SKM-1 (cell line): ENCODE data around the gene ALOX15B.
A peak's percentile ranks its signal among the peaks of the same experiment; 100 is the strongest.
"Not testable (repeated sequence)": the region's sequence is repeated elsewhere in the genome, so short reads cannot be mapped to it uniquely, and the experiment has no call there.

Source experiments
- DNase-seq: peaks from one replicate; lab custom pipeline; 2025; ENCODE audit not compliant: unreplicated experiment; lab: John Stamatoyannopoulos, UW

Gene ALOX15B

DNA sequence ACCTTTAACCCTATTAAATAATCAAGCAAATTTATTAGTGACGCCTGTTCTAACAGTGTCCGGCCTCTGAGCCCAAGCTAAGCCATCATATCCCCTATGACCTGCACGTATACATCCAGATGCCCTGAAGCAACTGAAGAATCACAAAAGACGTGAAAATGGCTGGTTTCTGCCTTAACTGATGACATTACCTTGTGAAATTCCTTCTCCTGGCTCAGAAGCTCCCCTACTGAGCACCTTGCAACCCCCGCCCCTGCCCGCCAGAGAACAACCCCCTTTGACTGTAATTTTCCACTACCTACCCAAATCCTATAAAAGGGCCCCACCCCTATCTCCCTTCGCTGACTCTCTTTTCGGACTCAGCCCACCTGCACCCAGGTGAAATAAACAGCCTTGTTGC is 23.0 kb downstream of the ALOX15B start:
- DNase-seq: not testable (repeated sequence)

DNA sequence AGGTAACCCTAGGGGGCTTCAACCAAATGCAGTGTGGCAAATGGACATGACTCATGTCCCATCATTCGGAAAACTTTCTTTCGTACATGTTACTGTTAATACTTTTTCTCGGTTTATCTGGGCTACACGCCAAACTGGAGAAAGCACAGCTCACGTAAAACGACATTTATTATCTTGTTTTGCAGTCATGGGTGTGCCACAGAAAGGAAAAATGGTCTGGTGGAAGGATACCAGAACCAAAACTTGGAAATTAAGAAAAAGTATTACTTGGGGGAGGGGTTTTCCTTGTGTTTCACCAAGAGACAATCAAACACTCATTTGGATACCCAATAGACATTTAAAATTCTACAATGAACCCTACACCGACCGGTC is 23.6 kb downstream of the ALOX15B start:
- no peak for DNase-seq

DNA sequence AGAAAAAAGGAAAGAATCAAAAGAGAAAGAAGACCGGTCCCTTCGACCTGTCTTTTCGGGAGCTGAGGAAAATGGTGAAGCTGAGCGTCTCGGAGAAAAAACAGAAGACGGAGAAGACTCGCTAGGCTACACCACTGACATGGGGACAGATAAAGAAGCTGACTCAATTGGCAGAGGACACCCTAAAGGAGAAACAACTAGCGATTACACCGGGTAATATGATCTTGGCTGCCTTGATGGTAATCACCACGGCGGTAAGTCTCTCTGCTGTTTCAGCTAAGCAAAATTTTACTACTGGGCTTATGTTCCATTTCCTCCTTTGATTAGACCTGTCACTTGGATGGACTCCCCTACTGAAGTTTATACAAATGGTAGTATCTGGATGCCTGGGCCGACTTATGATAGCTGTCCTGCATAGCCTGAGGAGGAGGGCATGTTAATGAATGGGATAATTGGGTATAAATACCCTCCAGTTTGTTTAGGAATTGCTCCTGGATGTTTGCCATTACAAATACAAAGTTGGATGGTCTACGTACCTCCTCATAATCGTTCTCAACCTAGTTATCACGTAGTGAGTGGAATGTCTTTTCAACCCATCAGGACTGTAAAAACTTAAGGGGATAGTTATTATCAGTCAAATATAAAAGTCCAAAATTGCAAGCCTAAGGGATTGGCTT is 24.1 kb downstream of the ALOX15B start:
- DNase-seq: no peak

DNA sequence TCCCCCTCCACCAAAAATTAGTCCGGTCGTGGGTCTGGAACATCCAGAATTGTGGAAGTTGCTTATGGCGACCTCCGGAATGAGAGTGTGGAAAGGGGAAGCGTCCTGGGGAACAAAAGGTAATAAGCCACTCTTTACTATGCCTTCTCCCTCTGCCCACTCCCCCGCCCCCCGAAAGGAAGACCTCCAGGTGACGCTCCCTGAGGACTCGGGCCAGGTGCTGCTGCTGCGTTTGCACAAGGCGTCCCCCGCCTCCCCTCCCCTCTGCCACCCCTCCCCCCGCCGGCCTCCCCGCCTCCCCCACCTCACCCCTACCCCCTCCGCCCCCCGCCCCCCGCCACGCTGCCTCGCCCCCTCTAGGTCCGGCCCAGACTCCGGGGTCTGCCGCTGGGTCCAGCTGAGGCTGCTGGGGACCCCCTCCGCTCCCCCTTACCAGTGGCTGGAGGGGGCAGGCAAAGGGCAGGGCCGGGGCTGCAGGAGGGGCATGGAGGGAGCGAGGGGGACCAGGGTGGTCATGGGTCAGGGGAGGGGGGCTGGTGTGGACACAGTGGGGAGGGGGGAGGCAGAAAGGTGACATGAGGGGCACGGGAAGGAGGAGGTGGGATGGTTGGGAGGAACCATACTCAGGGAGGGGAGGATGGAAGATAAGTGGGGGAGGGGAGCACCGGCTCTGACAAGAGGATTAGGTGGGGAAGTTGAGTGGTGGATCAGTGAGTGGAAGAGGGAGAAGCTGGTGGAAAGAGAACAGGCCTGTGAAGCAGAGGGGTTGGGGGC is 25.1 kb downstream of the ALOX15B start:
- DNase-seq: no peak

DNA sequence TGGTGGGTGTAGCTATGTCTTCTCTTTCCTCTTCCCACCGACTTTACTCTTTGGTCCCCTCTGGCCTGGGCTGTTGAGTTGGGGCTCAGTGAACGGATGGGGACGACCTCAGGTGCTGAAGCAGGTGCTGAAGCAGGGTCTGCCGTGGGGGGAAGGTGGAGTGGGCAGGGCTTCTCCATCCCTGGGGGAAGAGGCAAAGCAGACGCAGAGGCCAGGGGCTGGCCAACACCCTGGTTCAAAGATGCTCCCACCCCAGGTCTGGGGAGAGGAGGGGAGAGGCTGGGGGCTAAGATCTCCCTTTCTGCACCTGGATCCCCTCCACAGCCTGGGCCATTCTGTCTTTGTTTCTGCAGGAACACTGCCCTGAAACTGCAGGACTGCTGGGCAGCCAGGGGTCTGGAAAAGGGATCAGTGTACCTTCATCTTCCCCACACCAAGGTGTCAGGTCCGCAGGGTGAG is 25.7 kb downstream of the ALOX15B start:
- DNase-seq: no peak

DNA sequence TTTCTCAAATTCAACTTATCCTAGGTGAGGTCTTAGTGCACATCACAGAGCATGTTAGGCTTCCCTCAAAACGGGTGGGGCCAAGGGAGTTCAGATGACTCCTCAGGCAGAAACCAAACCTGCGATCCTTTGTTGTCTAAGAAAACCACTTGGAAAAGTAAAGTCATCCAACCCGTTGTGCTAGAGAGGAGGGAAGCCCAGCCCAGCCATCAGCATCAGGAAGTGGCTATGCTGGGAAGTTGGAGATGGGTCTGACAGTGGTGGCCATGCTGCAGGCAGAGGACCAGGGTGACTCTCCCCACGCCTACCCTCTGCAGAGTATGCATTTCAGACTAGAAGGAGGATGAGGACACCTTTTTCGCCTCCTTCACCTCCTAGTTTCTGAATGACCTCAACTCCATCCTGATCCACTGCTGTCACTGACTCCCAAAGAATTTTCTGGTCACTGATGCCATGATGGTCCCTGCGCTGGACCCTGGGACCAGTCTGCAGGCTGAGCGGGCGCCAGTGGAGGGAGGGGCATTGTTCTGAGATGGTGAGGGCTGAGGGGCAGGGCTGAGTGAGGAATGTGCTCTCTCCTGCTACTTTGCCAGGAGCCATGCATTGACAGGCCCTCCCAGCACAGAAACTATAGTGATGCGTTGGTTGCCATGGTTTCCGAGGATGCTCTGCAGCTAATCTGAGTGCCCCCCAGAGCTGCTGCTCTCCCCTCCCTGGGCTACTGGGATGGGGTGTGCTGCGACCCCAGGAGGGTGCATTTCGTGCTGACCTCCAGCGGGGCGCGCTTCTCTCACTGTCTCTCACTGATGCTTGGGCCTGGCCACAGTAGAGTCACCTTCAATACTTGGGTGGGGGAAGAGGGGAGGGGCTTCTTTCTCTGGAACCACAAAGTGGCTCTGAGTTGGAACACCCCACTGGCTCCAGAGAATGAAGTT is 28.2 kb downstream of the ALOX15B start:
- no peak for DNase-seq

DNA sequence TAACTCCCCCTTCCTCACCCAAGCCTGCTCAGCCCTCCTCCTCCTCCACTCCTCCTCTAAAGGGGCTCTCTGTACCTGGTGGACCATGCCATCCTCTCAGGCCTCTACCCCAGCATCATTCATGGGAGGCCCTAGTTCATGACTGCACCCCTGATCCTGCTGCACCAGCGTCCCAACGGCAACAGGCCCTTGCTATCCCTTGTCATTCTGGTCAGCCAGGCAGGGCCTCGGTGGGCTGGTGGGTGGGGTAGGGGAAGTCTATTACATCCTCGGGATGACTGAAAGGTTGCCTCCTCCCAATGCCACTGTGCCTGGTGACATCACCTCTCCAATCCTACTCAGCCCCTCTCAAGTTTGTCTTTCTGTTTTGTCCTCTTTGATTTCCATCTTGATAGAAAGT is 28.9 kb downstream of the ALOX15B start:
- no peak for DNase-seq

DNA sequence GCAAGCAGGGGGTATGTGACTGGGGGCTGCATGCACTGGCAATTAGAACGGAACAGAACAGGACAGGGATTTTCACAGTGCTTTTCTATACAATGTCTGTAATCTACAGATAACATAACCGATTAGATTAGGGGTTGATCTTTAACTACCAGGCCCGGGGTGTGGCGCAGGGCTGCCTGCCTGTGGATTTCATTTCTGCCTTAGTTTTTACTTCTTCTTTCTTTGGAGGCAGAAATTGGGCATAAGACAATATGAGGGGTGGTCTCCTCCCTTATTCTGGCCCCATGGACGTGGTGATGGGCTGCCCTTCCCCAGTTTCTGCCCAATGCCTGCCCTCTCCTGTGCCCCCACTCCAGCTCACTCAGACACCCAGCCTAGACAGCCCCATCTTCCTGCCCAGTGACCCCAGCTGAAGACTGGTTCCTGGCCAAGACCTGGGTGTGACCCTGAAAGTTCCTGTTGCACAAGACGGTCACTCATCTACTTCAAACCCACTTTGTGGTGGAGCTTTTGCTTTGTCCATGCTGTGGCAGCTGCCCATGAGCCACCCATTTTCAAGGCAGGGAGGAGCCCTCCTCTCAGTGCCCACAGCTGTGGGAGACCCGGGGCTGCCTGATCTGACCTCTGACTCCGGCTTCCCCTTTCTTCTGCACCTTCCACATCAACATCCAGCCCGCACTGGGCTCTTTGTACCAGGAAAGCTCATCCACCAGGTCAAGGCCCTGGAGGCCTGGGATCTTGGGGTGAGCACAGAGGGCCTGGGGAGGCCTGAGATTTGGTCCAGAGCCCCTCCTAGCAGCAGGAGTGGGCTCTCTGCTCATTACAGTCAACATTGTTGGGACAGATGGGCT is 30.1 kb downstream of the ALOX15B start:
- DNase-seq: peak; percentile 22

DNA sequence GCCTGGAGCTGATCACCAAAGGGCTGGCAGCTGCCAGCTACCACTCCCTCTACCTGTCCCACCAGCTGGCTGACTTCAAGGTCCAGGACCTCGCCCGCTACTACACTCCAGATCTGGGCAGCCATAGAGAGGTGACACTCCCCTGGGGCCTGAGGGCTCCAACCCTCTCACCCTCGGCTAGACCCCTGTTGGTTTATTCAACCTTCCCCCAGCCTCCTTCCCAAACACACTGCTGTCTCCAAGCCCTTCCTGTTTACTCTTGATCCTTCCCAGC is 30.7 kb downstream of the ALOX15B start:
- no peak for DNase-seq

DNA sequence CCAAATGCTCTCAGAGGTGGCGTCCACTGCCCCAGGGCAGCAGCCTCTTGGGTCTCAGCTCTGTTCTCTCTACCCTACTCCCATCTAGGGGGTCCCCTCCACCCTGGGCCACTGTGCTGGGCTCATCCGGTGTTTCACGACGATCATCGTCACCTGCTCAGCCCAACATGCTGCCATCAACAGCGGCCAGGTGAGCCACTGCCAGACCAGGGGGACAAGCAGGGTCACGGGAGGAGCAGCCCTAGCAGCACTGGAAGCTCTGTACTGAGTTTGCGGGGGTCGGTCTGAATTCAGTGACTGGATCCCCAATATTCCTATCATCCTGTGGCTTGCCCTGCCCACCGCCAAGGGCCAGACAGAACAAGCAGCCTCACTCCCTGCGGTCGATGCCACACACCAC is 32.6 kb downstream of the ALOX15B start:
- no peak for DNase-seq

DNA sequence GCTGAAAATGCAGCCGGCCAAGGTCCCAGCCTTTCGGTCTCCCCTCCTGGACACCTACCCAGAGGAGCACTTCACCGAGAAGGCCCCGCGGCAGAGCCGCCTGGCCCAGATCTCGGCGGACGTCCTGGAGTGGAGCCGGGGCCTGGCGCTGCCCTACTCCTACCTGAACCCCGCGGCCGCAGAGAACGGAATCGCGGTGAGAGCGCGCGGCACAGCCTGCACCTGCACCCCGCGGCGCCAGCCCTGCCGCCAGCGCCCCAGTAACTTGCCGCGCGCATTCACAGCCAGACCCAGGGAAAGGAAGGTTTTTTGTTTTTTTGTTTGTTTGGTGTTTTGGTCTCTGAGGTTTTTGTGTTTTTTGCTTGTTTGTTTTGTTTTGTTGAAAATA is 33.5 kb downstream of the ALOX15B start:
- no peak for DNase-seq

DNA sequence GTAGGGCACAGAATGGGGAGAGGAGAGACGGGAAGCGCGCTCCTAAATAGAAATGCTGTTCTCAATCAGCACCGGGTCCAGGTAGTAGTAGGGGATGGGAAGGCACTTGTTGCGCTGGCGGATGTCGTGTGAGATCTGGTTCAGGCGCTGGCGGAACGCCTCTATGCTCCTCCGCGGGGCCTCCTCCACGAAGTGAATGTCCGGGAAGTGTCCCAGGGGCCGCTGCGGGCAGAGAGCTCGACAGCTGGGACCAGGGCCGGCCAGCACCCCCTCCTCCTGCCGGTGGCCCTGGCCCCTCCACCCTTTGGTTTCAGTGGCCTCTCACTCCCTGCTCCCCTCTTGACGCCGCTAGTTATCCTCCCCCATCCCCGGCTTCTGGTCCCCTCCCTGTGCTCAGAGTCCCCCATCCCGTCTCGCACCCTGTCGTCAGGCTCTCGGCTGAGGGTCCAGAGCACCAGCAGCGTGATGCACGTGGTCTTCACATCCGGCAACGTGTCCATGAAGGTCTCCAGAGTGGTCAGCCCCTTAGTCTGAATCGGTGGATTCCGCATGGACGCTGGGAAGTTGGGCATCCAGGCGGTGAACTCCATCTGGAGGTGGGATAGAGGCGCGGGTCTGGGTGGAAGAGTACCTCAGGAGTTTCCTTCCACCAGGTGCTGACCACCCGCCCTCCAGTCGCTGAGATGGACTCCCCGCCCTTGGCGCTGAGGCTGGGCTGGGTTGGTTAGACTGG is 34.0 kb downstream of the ALOX15B start:
- DNase-seq: no peak

DNA sequence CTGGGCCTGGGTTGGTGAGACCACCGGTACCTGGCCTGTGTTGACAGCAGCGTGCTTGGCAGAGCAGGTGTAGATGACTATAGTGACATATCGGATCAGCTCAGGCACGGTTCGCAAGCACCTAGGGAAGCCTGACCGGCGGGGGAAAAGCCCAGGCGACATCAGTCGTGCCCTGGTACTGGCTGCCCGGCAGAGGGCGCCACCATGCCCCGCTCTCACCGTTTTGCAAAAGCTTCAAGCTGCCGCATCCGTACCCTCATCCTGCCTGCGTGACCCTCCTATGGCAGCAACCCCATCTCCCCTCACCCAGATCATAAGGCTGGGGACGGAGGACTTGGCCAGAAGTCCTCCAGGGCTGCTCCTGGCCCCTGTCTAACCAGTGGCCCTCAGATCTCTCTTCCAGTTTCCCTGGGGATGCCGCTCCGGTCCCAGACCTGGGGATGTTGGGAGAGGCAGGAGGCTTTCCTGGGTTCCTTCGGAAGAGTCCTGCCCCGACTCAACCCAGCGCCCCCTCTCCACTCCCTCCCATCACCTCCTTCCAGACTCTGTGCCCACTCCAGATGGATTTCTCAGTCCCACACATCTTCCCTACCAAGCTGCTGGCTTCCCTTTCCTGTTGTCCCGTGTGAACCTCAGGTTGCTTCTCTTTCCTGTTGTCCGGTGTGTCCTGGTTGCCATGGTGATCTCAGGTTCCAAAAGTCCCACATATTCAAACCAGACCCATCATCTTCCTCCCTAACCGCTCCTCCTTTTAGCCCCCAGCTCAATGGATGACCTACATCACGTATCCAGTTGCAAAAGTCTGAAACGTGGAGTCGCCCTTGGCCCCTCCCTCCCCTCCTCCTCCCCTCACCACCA is 35.0 kb downstream of the ALOX15B start:
- no peak for DNase-seq

DNA sequence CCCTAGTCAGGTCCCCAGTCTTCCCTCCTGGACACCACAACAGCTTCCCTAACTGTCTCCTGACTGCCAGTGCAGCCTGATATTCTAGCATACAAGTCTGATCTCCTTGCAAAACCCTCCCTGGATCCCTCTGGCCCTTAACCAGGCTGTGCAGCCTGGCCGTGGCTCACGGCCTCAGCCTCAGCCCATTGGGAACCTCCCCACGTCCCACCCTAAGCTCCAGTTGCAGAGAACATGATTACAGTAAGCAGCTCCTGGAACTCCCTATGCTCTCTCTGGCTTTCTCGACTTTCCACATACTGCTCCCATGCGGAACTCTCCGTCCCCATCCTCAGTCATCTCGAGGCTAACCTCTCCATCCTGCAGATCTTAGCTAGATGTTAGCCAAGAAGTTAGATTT is 35.7 kb downstream of the ALOX15B start:
- no peak for DNase-seq

DNA sequence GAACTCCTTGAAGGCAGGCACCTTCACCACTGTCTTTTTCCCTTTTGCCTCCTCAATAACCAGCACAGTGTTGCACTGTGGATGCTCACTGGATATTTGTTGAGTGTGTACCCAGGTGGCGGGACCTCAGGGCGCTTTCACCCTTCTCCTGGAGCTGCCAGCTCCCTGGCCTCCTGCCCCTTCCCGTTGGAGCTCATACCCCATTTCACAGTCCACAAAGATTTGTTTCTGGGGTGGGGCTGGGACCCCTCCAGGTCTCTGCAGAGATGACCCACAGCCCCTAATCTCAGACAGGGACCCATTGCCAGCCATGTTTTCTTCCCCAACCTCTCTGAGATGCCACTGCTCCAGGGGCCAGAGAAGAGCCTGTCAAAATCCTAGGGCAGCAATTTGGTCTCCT is 36.2 kb downstream of the ALOX15B start:
- no peak for DNase-seq

DNA sequence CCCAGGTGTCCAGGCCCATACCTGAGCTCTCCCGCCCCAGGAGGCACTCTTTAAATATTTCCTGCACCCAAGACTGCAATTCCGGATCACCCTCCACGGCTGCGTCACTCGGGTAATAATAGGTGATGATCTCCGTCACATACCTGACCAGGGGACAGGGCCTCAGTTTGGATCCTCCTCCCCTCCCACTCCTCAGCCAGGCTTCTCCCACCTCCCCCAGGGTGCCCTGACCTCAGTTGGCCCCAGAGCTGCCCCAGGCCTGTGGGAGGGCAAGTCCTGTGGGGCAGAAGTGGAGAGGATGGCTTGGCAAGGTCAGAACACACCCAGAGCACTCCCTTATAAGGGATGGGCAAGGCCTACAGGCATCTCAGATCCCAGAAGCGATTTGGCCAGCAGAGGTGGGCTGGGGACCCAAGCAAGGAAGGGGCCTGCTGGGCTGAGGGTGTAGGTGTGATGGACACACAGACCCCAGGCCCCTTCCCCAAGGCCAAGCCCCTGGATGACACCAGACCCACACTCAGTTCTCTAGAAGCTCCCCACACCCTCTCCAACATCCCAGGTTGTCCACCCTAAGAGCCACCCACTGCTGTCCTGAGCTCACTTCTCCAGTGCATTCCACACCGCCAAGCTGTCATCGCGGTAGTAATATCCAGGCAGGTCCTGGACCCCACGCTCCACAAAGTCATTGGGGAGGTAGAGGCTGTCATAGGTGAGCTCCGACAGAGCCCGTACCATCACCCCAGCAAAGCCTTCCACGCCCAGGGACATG is 36.9 kb downstream of the ALOX15B start:
- DNase-seq: no peak

DNA sequence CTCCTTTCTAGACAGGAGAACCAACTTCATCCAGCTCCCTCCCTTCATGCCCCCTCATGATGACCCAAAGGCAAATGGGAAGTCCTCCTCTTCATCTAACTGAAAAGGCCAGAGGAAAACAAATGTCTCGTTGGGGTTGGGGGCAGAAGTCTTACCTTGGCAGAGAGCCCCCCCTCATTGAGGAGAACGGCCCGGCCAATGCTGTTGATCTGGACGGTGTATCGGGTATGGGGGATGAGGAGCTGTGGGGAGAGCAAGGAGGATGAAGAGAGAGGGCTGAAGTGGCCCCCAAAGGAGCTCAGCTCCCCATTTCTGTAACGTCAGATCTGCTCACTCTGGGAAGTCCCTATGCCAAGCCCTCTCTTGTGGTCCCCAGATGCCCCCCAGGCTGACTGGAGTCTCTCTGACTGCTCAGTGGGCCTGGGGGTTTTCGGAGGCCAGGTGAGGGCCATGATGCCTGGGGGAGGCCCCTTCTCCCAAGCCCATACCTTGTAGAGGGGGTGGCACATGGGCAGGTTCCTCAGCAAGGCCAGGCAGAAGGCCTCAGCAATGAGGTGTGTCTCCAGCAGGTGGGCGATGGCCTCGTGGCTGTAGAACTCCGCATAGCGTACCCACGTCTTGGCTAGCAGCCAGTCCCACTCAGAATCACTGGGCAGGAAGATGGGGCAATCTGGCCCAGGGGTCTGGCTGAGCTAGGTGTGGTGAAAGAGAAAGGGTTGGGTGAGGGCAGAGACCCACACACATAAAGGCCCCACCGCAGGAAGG is 37.8 kb downstream of the ALOX15B start:
- DNase-seq: no peak

DNA sequence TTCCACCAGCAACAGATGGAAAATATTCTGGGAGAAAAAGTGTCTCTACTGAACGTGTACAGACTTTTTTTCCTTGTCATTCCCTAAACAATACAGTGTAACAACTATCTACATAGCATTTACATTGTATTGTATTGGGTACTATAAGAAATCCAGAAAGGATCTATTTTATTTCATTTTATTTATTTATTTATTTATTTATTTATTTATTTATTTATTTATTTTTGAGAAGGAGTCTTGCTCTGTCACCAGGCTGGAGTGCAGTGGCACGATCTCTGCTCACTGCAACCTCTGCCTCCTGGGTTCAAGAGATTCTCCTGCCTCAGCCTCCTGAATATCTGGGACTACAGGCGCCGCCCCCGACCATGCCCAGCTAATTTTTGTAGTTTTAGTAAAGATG is 39.1 kb downstream of the ALOX15B start:
- not testable (repeated sequence) for DNase-seq
